Transverse colon (tissue), 4 donors: ENCODE measurements around the gene PNKD. TPM values are rescaled to one million over a fixed set of nuclear protein-coding genes. Genes with fewer than 3 reads are reported as not detected.
A peak's percentile ranks its signal among the peaks of the same experiment; 100 is the strongest.

Experiments
- DNase-seq: peaks from one replicate; pipeline ENCODE4 v3.0.0-alpha.2; 2019
- H3K27ac ChIP-seq, 4 donors: fragments of 200-600 bp; sonication (generic); 2 replicates each; pipeline ENCODE4 v1.5.1; 2016 to 2018; ENCODE audit warnings: inconsistent platforms in 4 of 4
- H3K27me3 ChIP-seq: fragments of 200-600 bp; sonication (generic); 2 replicates; pipeline ENCODE4 v1.5.1; 2017; ENCODE audit warnings: inconsistent platforms
- H3K36me3 ChIP-seq, 4 donors: fragments of 200-600 bp; sonication (generic); 2 replicates each; pipeline ENCODE4 v1.5.1; 2017 to 2019; ENCODE audit warnings: inconsistent platforms in 4 of 4
- H3K4me1 ChIP-seq, 4 donors: fragments of 200-600 bp; sonication (generic); 2 replicates each; pipeline ENCODE4 v1.5.1; 2017 to 2020; ENCODE audit warnings: inconsistent platforms in 4 of 4
- H3K4me3 ChIP-seq, 4 donors: fragments of 200-600 bp; sonication (generic); 1 replicate in 1 of 4; 2 replicates in 3 of 4; pipeline versions ENCODE4 v1.5.1 to v1.6.1; 2017 to 2019; ENCODE audit warnings: inconsistent platforms in 4 of 4
- H3K9me3 ChIP-seq, 2 donors: fragments of 200-600 bp; sonication (generic); 2 replicates each; pipeline ENCODE4 v1.5.1; 2017 to 2019; ENCODE audit warnings: inconsistent platforms in 2 of 2
- EP300 ChIP-seq: sonication (generic); formaldehyde crosslinking; IDR thresholded peaks from one replicate; pipeline ENCODE4 v1.6.1; 2017; ENCODE audit warnings: antibody characterized with exemption, low read depth
- POLR2A ChIP-seq: fragments of 450-650 bp; IDR thresholded peaks from one replicate; pipeline ENCODE4 v1.6.1; 2016; ENCODE audit warnings: antibody characterized with exemption, mild to moderate bottlenecking, moderate library complexity
- POLR2AphosphoS5 ChIP-seq, 3 donors: sonication (generic); formaldehyde crosslinking; IDR thresholded peaks; one replicate each; pipeline ENCODE4 v1.6.1; 2016; ENCODE audit warnings: antibody characterized with exemption in 3 of 3
- WGBS, 2 donors: methylation state at CpG; one replicate each; pipeline ENCODE4 v1.1.5; 2018; ENCODE audit warnings: low coverage in 1 of 2; 5-methylcytosine and 5-hydroxymethylcytosine counted together
- in situ Hi-C, 4 donors: fragments of 200-750 bp; cut with MboI; loops; one replicate each; pipeline versions ENCODE4 v1.15.0 to v1.15.1; 2017; ENCODE audit warnings: low sequenced_read_pairs in 3 of 4, low pct_ligation_motif_present in 1 of 4, low pct_unique_long_range_greater_than_20kb in 1 of 4
- intact Hi-C: fragments of 100-400 bp; cut with DNase I; formaldehyde crosslinking; loops from one replicate; pipeline ENCODE4 v1.15.1; 2023; ENCODE audit warnings: low total_unique reads
- total RNA-seq, 4 donors: library from RNA; depleted of rRNA; stranded (reverse); fragments of >200 nt; gene quantifications; one replicate each; pipeline ENCODE4 v1.1.0, GENCODE V29; 2016
- TF ChIP-seq, protein P1 (sequence below), 5 experiments: fragments of 200-600 bp in 3 of 5; fragments of 450-650 bp in 2 of 5; sonication (generic) in 3 of 5; IDR thresholded peaks; 1 replicate in 2 of 5; 2 replicates in 3 of 5; pipeline ENCODE4 v1.5.1; 2016 to 2017; ENCODE audit warnings: antibody characterized with exemption in 5 of 5, inconsistent platforms in 3 of 5, mild to moderate bottlenecking in 2 of 5, moderate library complexity in 1 of 5

Gene PNKD
- total RNA-seq, 4 donors from 2014 or later, result 14.3 to 111 (median 100) TPM

DNA sequence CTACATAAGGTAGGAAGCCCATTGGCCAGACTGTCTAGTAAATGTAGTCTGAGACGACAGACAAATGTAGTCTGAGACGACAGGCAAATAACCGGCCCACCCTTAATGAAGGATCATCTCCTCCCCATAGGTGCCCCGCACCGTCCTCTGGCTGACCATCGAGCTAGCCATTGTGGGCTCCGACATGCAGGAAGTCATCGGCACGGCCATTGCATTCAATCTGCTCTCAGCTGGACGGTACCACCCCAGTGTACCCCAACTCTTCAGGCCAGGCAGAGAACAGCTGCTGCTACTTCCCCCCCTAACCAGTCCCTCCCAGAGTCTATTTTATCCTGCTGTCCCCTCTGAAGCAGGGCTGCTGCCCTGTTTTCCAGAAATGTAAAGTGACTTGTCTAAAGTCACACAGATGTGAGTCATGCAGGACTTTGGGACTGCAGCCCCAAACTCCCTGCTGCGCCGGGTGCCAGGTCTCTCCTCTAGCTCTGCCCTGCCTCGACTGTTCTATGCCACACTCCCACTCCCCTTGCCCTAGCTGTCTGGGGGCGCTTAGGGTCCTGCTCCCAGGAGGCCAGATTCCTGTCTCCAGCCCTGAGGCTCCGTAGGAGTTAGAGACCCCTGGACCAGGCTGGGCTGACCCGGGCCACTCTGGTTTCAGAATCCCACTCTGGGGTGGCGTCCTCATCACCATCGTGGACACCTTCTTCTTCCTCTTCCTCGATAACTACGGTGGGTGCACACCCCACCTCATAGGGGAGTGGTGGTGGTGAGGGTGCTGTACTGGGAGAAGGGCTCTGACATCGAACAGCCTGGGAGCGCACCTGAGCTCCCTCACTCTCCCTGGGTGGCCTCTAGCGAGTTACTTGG, 116.4 kb downstream of the PNKD start:
- no peaks in the 10 kb centered on the region for H3K36me3 ChIP-seq
- TF ChIP-seq POLR2A (no peak), EP300 (no peak), POLR2AphosphoS5 (IDR thresholded peaks at IDR 0.05) (no peak)
- TF ChIP-seq, protein P1, sequence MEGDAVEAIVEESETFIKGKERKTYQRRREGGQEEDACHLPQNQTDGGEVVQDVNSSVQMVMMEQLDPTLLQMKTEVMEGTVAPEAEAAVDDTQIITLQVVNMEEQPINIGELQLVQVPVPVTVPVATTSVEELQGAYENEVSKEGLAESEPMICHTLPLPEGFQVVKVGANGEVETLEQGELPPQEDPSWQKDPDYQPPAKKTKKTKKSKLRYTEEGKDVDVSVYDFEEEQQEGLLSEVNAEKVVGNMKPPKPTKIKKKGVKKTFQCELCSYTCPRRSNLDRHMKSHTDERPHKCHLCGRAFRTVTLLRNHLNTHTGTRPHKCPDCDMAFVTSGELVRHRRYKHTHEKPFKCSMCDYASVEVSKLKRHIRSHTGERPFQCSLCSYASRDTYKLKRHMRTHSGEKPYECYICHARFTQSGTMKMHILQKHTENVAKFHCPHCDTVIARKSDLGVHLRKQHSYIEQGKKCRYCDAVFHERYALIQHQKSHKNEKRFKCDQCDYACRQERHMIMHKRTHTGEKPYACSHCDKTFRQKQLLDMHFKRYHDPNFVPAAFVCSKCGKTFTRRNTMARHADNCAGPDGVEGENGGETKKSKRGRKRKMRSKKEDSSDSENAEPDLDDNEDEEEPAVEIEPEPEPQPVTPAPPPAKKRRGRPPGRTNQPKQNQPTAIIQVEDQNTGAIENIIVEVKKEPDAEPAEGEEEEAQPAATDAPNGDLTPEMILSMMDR (IDR thresholded peaks at IDR 0.05), result no peak
- H3K27ac ChIP-seq, result peak overlapping the region; percentile 55 to 76 (median 62)
- no peaks in the 10 kb centered on the region for H3K27me3 ChIP-seq
- H3K4me3 ChIP-seq, result peak overlapping the region in 2 of 4 donors; percentile 35 to 51
- in situ Hi-C loops, result loop anchor here in 3 of 4 donors (25.0 kb wide), 2 partner anchors 99 to 199 kb away; partner anchors contain the start of gene TMBIM1 (in 2 of the 3)
- 69% methylated on average over 23 of the region's 23 CpGs; no CpG with 5 or more reads in 1 of the 2 donors for WGBS, 2 donors
- no peak for DNase-seq
- intact Hi-C loops, result no loop called here
- peaks cover 0 to 14% (median 4%) of the 10 kb centered on the region in 4 donors for H3K4me1 ChIP-seq
- no peaks in the 10 kb centered on the region for H3K9me3 ChIP-seq

DNA sequence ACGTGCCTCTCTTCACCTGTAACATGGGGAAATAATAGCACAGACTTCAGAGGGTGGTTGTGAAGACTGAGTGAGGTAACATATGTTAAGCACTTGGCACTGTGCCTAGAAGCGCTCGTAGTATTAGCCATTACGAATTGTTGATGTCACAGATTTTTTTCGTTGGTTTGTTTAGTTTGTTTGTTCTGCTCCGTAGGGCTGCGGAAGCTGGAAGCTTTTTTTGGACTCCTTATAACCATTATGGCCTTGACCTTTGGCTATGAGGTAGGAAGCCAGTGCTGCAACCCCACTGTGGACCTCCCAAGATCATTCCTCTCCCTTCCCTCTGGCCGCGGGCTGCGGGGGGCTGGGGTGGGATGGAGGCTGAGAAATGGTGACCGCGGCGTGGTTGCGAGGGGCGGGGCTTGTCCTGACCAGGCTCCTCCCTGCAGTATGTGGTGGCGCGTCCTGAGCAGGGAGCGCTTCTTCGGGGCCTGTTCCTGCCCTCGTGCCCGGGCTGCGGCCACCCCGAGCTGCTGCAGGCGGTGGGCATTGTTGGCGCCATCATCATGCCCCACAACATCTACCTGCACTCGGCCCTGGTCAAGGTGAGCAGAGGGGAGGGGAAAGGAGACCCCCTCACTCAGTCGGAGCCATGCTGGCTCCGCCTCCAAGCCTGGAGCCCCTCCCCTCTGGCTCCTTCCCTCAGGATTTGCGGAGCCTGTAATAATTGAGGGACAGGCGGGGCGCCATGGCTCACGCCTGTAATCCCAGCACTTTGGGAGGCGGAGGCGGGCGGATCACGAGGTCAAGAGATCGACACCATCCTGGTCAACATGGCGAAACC, 117.3 kb downstream of the PNKD start:
- 0 to 14% methylated on average over 4 to 25 of the region's 38 CpGs for WGBS, 2 donors
- Histone ChIP-seq H3K4me3 (peak overlapping the region in 3 of 4 donors; percentile 21 to 51 (median 35)), H3K27me3 (no peaks in the 10 kb centered on the region), H3K36me3 (no peaks in the 10 kb centered on the region), H3K4me1 (peaks cover 0 to 14% (median 4%) of the 10 kb centered on the region in 4 donors), H3K27ac (peak overlapping the region; percentile 55 to 76 (median 62)), H3K9me3 (no peaks in the 10 kb centered on the region)
- TF ChIP-seq EP300, result no peak
- TF ChIP-seq POLR2AphosphoS5 (IDR thresholded peaks at IDR 0.05), result peak in 1 of 3 donors; percentile 39
- peak; percentile 59 for TF ChIP-seq POLR2A
- TF ChIP-seq, protein P1 (IDR thresholded peaks at IDR 0.05), result no peak
- intact Hi-C loops, result no loop called here
- in situ Hi-C loops, result loop anchor here in 3 of 4 donors (25.0 kb wide), 2 partner anchors 100 to 200 kb away; partner anchors contain the start of gene TMBIM1 (in 2 of the 3)
- DNase-seq, result peak; percentile 75

GRCh38 chr2:218389333-218390150, 119.2 kb downstream of the PNKD start:
- Histone ChIP-seq H3K4me3 (no peak overlapping the region), H3K36me3 (no peaks in the 10 kb centered on the region), H3K9me3 (no peaks in the 10 kb centered on the region), H3K27me3 (no peaks in the 10 kb centered on the region), H3K27ac (no peak overlapping the region), H3K4me1 (peaks cover 0 to 21% (median 4%) of the 10 kb centered on the region in 4 donors)
- intact Hi-C loops, result no loop called here
- TF ChIP-seq, protein P1 (IDR thresholded peaks at IDR 0.05), result no peak
- TF ChIP-seq EP300 (no peak), POLR2A (no peak), POLR2AphosphoS5 (IDR thresholded peaks at IDR 0.05) (no peak)
- no peak for DNase-seq
- in situ Hi-C loops, result loop anchor here in 3 of 4 donors (10.0 to 25.0 kb wide), 3 partner anchors 95 to 202 kb away; partner anchors contain the start of gene TMBIM1 (in 3 of the 3)
- WGBS, 2 donors, result 92% methylated on average over 17 of the region's 17 CpGs; no CpG with 5 or more reads in 1 of the 2 donors
